HG02885 (cell line): ENCODE results near the gene AEBP2.
"Not testable (repeated sequence)": the region's sequence is repeated elsewhere in the genome, so short reads cannot be mapped to it uniquely, and the experiment has no call there.

Experiments used
- ATAC-seq: cut with Tn5 transposase; IDR thresholded peaks from one replicate; pipeline ENCODE4 v1.9.1; 2021; ENCODE audit warnings: mild to moderate bottlenecking; ENCODE audit not compliant: unreplicated experiment, poor library complexity

Gene AEBP2, protein sequence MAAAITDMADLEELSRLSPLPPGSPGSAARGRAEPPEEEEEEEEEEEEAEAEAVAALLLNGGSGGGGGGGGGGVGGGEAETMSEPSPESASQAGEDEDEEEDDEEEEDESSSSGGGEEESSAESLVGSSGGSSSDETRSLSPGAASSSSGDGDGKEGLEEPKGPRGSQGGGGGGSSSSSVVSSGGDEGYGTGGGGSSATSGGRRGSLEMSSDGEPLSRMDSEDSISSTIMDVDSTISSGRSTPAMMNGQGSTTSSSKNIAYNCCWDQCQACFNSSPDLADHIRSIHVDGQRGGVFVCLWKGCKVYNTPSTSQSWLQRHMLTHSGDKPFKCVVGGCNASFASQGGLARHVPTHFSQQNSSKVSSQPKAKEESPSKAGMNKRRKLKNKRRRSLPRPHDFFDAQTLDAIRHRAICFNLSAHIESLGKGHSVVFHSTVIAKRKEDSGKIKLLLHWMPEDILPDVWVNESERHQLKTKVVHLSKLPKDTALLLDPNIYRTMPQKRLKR

GRCh38 chr12:19439059-19440018 lies at the start of gene AEBP2:
AEBP2 (plus strand) TSS chr12:19439492; CDS start chr12:19439700, 208 bp downstream.
- peak; percentile 79 for ATAC-seq

- ATAC-seq, result no peak
Observed at GRCh38 chr12:19390051-19390598, 49.2 kb upstream of the AEBP2 start.

GRCh38 chr12:19392644-19393043 lies 46.6 kb upstream of the AEBP2 start:
- not testable (repeated sequence) for ATAC-seq

DNA sequence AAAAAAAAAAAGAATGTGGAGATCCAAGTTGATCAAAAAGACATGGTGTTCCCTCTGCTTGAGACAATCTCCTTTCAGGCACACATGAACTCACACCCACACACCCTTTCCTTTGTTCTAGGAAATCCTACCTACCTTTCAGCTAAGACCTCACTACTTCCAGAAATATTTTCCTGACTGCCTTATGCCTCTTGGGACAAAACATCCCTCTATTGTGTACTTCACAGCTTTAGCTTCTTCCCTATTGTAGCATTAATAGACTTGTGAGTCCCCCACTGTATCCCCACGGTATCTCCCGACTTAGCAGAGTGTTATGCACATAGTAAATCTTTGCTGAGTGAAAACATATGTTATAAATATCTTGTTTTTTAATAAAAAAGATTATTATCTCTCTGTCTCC lies 44.9 kb upstream of the AEBP2 start:
- no peak for ATAC-seq

- ATAC-seq, result no peak
Observed at GRCh38 chr12:19397534-19397933, 41.8 kb upstream of the AEBP2 start.

GRCh38 chr12:19398376-19399363 lies 40.6 kb upstream of the AEBP2 start:
- no peak for ATAC-seq

GRCh38 chr12:19400649-19401285 lies 38.5 kb upstream of the AEBP2 start:
- not testable (repeated sequence) for ATAC-seq

DNA sequence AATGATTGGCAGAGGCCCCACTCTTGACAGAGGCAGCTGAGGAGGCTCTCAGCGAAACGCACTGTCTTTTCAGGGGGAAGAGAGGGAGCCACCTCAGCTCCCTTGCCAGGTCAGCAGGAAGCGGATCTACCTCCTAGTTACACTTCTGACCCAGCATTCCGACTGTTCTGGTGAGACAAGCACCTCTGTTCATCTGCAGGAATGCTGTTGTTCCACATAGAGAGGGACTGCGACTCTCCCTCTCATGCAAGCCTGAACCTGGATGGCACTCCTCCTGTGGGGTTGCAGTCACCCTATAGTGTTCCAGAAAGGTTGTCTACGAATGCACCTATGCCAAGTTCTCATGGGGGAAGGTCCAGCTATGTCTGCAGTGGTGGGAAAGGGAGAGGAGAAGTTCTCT lies 37.1 kb upstream of the AEBP2 start:
- ATAC-seq, result no peak

GRCh38 chr12:19402743-19403431 lies 36.4 kb upstream of the AEBP2 start:
- no peak for ATAC-seq

DNA sequence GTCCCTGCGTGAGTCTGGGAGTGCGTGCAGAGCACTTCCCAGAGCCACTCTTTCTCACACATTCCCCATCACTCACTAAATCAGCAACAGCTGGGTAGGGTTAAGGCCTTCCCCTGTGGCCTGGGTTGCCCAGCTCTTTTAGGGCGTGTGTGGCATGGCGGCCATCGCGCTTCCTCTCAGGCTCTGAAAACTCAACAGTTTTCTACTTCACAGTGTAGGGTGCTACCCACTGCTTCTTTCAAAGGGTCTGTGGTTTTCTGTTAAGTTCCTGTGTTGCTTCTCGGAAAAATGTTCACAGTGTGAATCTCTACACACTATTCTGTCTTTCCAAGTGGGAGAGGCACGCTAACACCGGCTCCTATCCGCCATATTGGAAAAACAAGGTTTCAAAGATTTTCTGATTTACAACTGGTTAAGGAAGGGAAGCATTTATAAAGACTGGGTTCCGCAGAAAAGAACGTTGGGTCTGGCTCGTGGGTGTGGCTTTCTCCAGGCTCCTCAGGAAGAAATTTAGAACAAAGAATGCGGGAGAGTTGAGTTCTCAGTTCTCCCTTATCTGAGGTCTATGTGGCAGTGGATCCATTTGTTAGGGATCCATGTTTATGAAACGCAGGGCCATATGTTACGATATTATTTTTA lies 34.9 kb upstream of the AEBP2 start:
- no peak for ATAC-seq

DNA sequence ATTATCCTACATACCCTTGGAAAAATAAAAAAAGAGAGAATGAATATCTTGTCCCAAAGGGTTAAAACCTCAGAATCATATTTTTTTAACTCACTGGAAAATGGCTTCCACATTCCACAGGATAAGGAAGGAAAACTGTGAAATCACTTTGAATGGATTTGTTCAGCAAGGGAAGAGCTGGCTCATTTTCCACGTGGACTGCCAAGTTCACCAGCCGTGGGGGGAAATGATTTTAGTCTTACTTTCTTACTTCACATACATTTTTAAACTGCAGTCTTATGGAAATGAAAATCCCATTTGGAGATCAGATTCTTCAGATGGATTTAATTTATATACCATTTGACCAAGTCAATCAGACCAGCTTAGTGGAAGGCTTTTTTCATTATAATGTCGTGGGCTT lies 29.9 kb upstream of the AEBP2 start:
- no peak for ATAC-seq

GRCh38 chr12:19410211-19410610 lies 29.1 kb upstream of the AEBP2 start:
- no peak for ATAC-seq

- ATAC-seq, result no peak
Observed at GRCh38 chr12:19410629-19411185, 28.6 kb upstream of the AEBP2 start.

DNA sequence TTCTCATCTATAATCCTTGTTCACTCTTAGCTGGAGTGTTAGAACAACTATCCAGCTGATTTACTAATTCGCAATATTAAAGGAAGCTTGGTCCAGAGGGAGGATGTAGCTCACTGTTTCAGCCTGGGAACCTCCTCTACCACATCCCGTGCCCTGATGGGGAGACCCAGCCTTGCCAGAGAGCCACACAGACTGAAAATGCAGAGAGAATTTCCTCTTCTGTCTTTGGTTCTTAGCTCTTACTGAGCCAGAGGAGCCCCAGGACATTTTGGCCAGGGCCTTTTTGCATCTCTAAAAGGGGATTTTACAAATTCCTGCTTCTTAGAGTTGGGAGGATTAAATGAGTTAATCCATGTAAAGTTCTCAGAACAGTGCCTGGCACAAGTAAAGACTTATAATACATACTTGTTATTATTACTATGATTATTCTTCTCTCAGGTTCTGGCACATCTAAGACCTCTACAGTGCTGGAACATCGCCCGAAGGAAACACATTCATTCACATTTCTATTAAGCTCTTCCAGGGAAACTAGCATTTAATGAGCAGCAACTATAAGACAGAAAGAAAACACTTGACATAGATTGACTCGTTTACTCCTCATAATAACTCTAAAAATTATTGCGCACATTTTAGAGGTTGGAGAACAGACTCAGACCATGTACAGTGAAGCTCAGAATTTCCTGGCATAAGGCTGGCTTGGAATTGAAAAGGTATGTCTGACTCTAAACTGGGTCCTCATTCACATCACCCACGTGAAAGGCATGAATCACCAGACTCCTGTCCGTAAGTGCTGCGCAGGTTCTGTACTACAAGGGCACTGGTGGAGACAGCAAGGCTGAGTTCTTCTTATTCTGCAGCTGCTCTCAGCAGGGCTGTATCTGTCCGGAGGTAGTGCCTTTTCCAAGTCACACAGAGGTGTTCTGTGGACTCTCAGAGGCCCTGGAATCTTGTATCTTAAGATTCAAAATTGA lies 27.8 kb upstream of the AEBP2 start:
- no peak for ATAC-seq

GRCh38 chr12:19412844-19413243 lies 26.4 kb upstream of the AEBP2 start:
- ATAC-seq, result no peak

DNA sequence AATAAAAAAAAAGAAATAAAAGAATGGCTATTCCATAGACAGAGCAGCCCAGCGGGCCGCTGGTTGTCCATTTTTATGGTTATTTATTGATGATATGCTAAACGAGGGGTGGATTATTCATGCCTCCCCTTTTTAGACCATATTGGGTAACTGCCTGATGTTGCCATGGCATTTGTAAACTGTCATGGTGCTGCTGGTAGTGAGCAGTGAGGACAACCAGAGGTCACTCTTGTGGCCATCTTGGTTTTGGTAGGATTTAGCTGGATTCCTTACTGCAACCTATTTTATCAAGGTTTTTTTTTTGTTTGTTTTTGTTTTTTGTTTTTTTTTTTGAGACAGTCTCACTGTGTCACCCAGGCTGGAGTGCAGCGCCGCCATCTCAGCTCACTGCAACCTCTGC lies 25.7 kb upstream of the AEBP2 start:
- ATAC-seq, result not testable (repeated sequence)

GRCh38 chr12:19415563-19415962 lies 23.7 kb upstream of the AEBP2 start:
- ATAC-seq, result no peak
